Adrenal gland (tissue), 12 donors: ENCODE measurements around the gene NUP50. TPM values are rescaled to one million over a fixed set of nuclear protein-coding genes. Genes with fewer than 3 reads are reported as not detected.

Experiments
- DNase-seq, 7 donors: peaks; one replicate each; pipeline ENCODE4 v3.0.0-alpha.2; 2019 to 2020
- H3K27ac ChIP-seq, 5 donors: fragments of 200-600 bp; sonication (generic) in 4 of 5; 1 replicate in 3 of 5; 2 replicates in 2 of 5; pipeline versions ENCODE4 v1.5.1 to v1.8.0; 2016 to 2020; ENCODE audit warnings: mild to moderate bottlenecking in 1 of 5
- H3K27me3 ChIP-seq: fragments of 200-600 bp; 2 replicates; pipeline ENCODE4 v1.8.0; 2021
- H3K36me3 ChIP-seq, 2 donors: fragments of 200-600 bp; replicated peaks in 1 of 2; 1 replicate in 1 of 2; 2 replicates in 1 of 2; pipeline versions ENCODE4 v1.5.1 to v1.8.0; 2018 to 2022
- H3K4me1 ChIP-seq, 2 donors: fragments of 200-600 bp; replicated peaks in 1 of 2; 1 replicate in 1 of 2; 2 replicates in 1 of 2; pipeline versions ENCODE4 v1.5.1 to v1.8.0; 2018 to 2021
- H3K4me3 ChIP-seq, 4 donors: fragments of 200-600 bp; sonication (generic) in 3 of 4; one replicate each; pipeline ENCODE4 v1.5.1; 2016 to 2018
- H3K9me3 ChIP-seq, 3 donors: fragments of 200-600 bp; sonication (generic) in 1 of 3; replicated peaks in 1 of 3; 1 replicate in 2 of 3; 2 replicates in 1 of 3; pipeline versions ENCODE4 v1.5.1 to v1.8.0; 2016 to 2021
- POLR2A ChIP-seq, 2 donors: fragments of 450-650 bp; IDR thresholded peaks; one replicate each; pipeline ENCODE4 v1.6.1; 2017; ENCODE audit warnings: antibody characterized with exemption in 2 of 2, mild to moderate bottlenecking in 2 of 2, moderate library complexity in 1 of 2
- WGBS, 4 donors: extraction: QIAGEN DNeasy Blood & Tissue Kit in 2 of 4; methylation state at CpG; one replicate each; pipeline versions ENCODE4 v1.1.5 to v1.1.7; 2013 to 2017; 5-methylcytosine and 5-hydroxymethylcytosine counted together
- intact Hi-C, 2 donors: fragments of 100-400 bp; cut with DNase I; formaldehyde crosslinking; loops; one replicate each; pipeline versions ENCODE4 v1.14.1 to v1.15.0; 2022 to 2023
- polyA plus RNA-seq, 3 donors: library from polyadenylated mRNA; stranded (reverse); fragments of 200-250 nt in 2 of 3; fragments of 350-450 nt in 1 of 3; fragmentation: Illumina TruSeq in 1 of 3; extraction: RNeasy Lipid Tissue Mini Kit (QIAGEN cat#74804) in 1 of 3; gene quantifications; one replicate each; pipeline ENCODE4 v1.2.3, GENCODE V29; 2013 to 2014
- total RNA-seq, 9 donors: library from RNA; depleted of rRNA in 4 of 9; stranded (reverse); fragments of >200 nt in 4 of 9; fragments of 120-200 nt in 1 of 9; fragmentation: NEBNext Ultra II Directional in 1 of 9; extraction: Animal tissue kit (Norgen Biotek cat#: 25700) in 1 of 9; gene quantifications; one replicate each; pipeline versions ENCODE4 v1.1.0 to v1.2.4, GENCODE V29; 2013 to 2023
- TF ChIP-seq, protein P1 (sequence below), 6 experiments: fragments of 450-650 bp in 4 of 6; fragments of 200-600 bp in 2 of 6; sonication (generic) in 1 of 6; IDR thresholded peaks; 1 replicate in 5 of 6; 2 replicates in 1 of 6; pipeline versions ENCODE4 v1.5.1 to v1.8.0; 2016 to 2021; ENCODE audit warnings: antibody characterized with exemption in 6 of 6, mild to moderate bottlenecking in 2 of 6, moderate library complexity in 1 of 6
- donor health status: healthy with polysubstance abuse.
- donor health status: Bipolar disorder and iron deficiency.
- donor health status: DM: yes; HTN: yes; CAD: no.
- donor health status: DM: no; HTN: no; CAD: no.
- donor health status: DM: no; HTN: no; CAD: no.
- donor health status: DM: yes; HTN: yes; CAD: no.

NUP50 gene
- total and polyA plus RNA-seq, 12 donors = 14.9 to 126 (median 64.6) TPM

DNA sequence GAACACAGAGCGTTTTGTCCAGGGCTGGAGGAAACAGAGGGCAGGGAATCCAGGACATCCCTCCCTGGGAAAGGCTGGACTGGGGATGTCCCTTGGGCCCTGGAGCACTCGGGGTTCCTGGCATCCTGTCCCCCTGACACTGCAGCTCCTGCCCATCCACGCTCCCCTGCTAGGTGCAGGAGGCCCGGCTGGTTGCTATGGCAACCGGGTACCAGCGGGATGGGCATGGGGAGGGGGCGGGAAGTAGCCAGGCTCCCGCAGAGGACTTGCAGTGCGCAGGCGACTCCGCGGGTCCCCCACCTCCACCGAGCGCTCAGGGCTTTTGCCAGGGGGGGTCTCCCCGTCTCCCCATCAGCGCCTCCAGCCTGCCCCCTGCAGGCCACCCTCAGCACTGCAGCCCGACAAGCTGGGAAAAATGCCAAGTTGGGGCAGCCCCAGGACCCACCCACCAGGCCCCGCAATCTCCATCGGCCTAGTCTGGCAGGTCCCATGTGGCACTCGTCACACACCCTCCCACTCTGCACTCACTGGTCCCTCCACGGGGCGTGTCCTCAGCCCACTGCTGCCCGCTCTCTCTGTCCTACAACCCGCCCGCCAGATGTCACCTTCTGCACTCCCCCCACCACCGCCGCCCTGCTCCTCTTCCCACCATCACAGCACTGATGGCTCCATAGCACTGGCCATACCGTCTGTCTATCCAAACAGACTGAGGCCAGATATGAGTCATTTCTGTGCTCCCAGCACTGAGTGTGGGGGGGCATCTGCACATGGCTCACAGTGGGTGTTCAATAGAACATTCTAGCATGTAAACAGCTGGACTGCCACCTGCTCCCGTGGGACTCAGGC, 45.5 kb downstream of the NUP50 start:
- Histone ChIP-seq H3K9me3 (no peaks in the 10 kb centered on the region), H3K27me3 (no peaks in the 10 kb centered on the region), H3K4me1 (peaks cover 19 to 37% of the 10 kb centered on the region in 2 donors), H3K4me3 (no peak overlapping the region), H3K27ac (peak overlapping the region in 2 of 5 donors; percentile 29 to 38), H3K36me3 (peaks cover 0 to 14% of the 10 kb centered on the region in 2 donors)
- intact Hi-C loops = no loop called here
- 45 to 67% (median 50%) methylated on average over 8 to 29 of the region's 29 CpGs for WGBS, 4 donors
- TF ChIP-seq POLR2A (IDR thresholded peaks at IDR 0.05) = no peak
- TF ChIP-seq, protein P1, sequence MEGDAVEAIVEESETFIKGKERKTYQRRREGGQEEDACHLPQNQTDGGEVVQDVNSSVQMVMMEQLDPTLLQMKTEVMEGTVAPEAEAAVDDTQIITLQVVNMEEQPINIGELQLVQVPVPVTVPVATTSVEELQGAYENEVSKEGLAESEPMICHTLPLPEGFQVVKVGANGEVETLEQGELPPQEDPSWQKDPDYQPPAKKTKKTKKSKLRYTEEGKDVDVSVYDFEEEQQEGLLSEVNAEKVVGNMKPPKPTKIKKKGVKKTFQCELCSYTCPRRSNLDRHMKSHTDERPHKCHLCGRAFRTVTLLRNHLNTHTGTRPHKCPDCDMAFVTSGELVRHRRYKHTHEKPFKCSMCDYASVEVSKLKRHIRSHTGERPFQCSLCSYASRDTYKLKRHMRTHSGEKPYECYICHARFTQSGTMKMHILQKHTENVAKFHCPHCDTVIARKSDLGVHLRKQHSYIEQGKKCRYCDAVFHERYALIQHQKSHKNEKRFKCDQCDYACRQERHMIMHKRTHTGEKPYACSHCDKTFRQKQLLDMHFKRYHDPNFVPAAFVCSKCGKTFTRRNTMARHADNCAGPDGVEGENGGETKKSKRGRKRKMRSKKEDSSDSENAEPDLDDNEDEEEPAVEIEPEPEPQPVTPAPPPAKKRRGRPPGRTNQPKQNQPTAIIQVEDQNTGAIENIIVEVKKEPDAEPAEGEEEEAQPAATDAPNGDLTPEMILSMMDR (IDR thresholded peaks at IDR 0.05) = peak; percentile 31 to 72 (median 57)
- peak in 4 of 7 donors; percentile 47 to 76 (median 56) for DNase-seq

DNA sequence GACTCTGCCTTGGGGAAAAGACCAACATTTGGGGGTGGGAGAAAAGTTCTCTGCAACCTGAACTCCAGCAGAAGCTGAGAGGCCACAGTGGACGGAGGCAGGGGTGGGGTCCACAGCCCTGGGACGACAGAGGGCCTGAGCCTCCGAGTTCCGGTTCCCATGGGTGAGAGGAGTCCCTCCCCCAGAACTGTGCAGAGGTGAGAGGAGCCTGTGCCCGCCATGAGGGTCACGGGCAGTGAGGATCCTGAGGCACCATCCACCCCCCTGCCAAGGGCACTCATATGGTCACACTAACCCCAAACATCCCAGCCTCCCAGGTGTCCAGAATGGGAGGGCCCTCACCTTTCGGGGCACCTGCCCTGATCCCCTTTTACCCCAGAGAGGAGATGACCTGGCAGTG, 46.4 kb downstream of the NUP50 start:
- Histone ChIP-seq H3K36me3 (peaks cover 0 to 6% of the 10 kb centered on the region in 2 donors), H3K27ac (peak overlapping the region in 1 of 5 donors; percentile 38), H3K27me3 (no peaks in the 10 kb centered on the region), H3K4me3 (no peak overlapping the region), H3K4me1 (peaks cover 19 to 37% of the 10 kb centered on the region in 2 donors), H3K9me3 (no peaks in the 10 kb centered on the region)
- DNase-seq = no peak
- 85 to 94% (median 89%) methylated on average over 4 to 7 of the region's 7 CpGs for WGBS, 4 donors
- TF ChIP-seq, protein P1 (IDR thresholded peaks at IDR 0.05) = no peak
- no peak for TF ChIP-seq POLR2A (IDR thresholded peaks at IDR 0.05)
- intact Hi-C loops = no loop called here

DNA sequence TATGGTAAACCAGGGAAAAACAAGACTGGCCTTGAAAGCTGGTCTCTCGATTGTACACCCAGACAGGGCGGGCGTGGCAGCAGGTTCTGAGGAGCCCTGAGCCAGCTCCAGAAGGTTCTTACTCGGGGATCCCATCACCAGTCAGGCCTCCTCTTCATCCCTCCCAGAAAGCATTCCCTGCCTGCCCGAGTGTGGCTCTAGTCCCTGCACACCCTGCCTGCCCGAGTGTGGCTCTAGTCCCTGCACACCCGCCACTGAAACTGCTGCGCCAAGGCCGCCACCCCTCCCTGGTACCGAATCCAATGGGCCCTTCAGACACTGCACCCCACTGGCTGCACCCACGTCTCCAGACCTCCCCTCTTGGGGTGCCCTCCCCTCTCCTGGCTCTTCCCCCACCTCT, 46.9 kb downstream of the NUP50 start:
- peaks cover 0 to 2% of the 10 kb centered on the region in 2 donors for H3K36me3 ChIP-seq
- peaks cover 19 to 37% of the 10 kb centered on the region in 2 donors for H3K4me1 ChIP-seq
- H3K27ac ChIP-seq = peak overlapping the region in 1 of 5 donors; percentile 85
- intact Hi-C loops = no loop called here
- WGBS, 4 donors = 77 to 93% (median 79%) methylated on average over 7 to 11 of the region's 11 CpGs
- no peak overlapping the region for H3K4me3 ChIP-seq
- H3K27me3 ChIP-seq = no peaks in the 10 kb centered on the region
- TF ChIP-seq POLR2A (IDR thresholded peaks at IDR 0.05) = no peak
- TF ChIP-seq, protein P1 (IDR thresholded peaks at IDR 0.05) = no peak
- DNase-seq = no peak
- H3K9me3 ChIP-seq = no peaks in the 10 kb centered on the region

DNA sequence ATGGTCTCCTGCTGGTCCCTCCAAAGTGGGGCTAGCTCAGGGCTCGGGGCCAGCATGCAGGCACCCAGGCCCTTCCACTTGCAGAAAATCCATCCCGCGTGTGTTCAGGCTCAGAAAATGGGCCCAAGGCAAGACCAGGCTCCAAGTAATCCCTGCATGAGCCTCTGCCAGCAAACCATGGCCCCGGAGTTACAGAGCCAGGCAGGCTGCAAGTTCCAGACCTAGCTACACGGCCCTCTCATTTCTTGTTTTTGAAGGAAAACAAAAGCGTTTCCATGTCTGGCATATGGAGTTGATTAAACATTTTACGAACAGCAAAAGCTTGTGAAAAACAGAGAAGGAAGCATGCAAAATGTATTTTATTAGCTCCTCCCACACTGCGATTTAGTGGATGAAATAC, 47.3 kb downstream of the NUP50 start:
- peak overlapping the region in 3 of 5 donors; percentile 82 to 89 (median 85) for H3K27ac ChIP-seq
- H3K4me3 ChIP-seq = peak overlapping the region in 1 of 4 donors; percentile 48
- intact Hi-C loops = no loop called here
- no peaks in the 10 kb centered on the region for H3K9me3 ChIP-seq
- DNase-seq = no peak
- 88 to 91% (median 89%) methylated on average over 8 of the region's 8 CpGs for WGBS, 4 donors
- H3K36me3 ChIP-seq = no peaks in the 10 kb centered on the region
- TF ChIP-seq, protein P1 (IDR thresholded peaks at IDR 0.05) = no peak
- TF ChIP-seq POLR2A (IDR thresholded peaks at IDR 0.05) = no peak
- no peaks in the 10 kb centered on the region for H3K27me3 ChIP-seq
- peaks cover 19 to 37% of the 10 kb centered on the region in 2 donors for H3K4me1 ChIP-seq
